Endometrial microvascular endothelial cells (primary cell): ENCODE results near the gene WWOX. TPM values are rescaled to one million over a fixed set of nuclear protein-coding genes. Genes with fewer than 3 reads are reported as not detected.

Experiments
- in situ Hi-C: cut with HindIII; loops from 2 replicates; pipeline ENCODE4 v1.10.0; 2017; ENCODE audit warnings: low sequenced_read_pairs, low pct_unique_long_range_greater_than_20kb; ENCODE audit errors: inconsistent ontology term
- total RNA-seq: library from RNA; depleted of rRNA; stranded (reverse); fragments of >200 nt; gene quantifications from one replicate; pipeline ENCODE4 v1.2.3, GENCODE V29; 2015; ENCODE audit errors: inconsistent ontology term

WWOX gene
- total RNA-seq, 1 donor from 2014 or later, result 6.4 TPM

DNA sequence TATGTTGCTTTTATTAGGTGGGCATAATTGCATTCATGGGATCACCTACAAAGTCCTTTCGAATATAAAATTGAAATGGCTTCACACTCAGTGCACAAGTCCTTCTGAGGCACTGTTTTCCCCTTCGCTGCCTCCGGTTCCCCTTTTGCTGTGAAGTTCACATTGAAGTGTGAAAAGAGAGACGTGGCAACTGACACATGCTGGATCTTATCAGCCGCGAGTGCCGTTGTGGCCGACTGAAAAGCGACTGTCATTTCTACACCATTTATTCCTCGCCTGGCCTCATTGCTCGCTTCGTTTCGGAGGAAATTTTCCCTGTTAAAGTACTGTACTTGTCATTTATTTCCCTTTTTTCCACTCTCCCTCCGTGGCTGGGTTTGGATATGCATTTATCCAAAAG lies 1077.6 kb downstream of the WWOX start:
- in situ Hi-C loops, result no loop called here

DNA sequence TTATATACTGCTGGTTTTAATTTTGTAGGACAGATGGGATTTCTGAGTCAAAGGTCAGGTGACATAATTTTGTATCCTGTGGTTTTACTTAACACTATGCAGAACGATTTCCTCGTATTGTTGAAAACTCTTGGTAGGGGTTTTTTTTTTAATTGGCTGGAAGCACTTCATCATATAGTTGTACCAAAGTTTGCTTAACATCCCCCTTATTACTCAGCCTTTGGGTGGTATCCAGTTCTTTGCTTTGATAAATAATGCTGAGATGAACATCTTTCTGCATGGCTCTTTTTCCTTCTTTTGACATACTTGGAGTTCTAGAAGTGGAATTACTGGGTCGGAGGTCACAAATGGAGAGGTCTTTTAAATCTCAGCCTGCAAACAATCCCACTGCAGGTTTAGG lies 1082.0 kb downstream of the WWOX start:
- in situ Hi-C loops, result no loop called here

- in situ Hi-C loops, result no loop called here
Observed at GRCh38 chr16:79182616-79183015, 1083.2 kb downstream of the WWOX start.

GRCh38 chr16:79183571-79183970 lies 1084.1 kb downstream of the WWOX start:
- in situ Hi-C loops, result no loop called here

- in situ Hi-C loops, result no loop called here
Observed at GRCh38 chr16:79184464-79185030, 1085.1 kb downstream of the WWOX start.

DNA sequence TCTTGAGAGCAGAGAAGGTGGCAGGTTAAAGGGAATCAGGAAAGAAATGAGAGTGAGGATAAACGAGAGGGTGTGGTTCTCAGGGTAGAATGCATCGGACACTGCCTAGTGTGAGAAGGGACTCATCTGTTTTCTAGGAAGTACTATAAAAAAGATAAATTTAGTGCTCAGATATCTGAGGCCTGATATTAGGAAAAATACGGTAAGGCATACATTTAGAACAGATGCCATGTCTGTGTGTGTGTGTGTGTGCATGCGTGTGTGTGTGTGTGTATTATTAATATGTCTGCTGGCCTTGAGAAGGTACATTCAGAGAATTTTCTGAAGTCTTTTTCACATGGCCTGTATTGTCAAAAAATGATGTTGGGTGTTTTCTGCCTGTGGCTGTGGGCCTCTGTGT lies 1086.3 kb downstream of the WWOX start:
- in situ Hi-C loops, result no loop called here

DNA sequence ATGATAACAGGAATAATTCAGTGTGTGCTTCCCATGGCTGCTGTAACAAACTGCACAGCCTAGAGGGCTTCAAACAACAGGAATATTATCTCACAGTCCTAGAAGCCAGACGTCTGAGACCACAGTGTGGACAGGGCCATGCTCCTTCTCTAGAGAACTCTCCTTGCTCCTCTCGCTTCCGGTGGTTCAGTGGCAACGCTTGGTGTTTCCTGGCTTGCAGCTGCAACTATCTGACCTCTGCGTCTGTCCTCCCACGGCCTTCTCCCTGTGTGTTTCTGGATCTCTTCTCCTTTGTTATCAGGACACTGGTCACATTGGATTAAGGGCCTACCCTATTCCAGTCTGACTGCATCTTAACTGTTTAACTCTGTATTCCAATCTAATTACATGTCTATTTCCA lies 1086.7 kb downstream of the WWOX start:
- in situ Hi-C loops, result no loop called here

GRCh38 chr16:79188115-79188738 lies 1088.8 kb downstream of the WWOX start:
- in situ Hi-C loops, result no loop called here

GRCh38 chr16:79188739-79189122 lies 1089.3 kb downstream of the WWOX start:
- in situ Hi-C loops, result no loop called here

GRCh38 chr16:79190542-79190941 lies 1091.1 kb downstream of the WWOX start:
- in situ Hi-C loops, result no loop called here

DNA sequence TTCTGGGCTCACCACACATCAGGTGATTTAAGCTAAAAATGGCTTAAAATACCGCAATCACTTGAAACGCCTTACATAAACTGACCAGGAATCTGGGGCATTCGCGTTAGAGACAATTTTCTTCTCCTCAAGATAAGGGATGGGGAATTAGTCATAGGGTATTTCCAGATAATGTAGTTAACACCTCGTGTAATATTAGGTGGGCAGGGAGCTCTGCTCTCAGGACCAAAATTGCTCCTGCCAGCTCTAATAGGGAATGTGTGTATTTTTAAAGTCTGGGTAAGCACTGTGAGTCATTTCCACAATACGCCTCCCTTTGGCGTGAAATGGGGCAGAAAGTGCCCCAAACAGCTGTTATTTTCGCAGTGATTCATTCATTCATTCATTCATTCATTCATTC lies 1092.5 kb downstream of the WWOX start:
- in situ Hi-C loops, result no loop called here

- in situ Hi-C loops, result no loop called here
Observed at GRCh38 chr16:79192904-79193303, 1093.5 kb downstream of the WWOX start.

DNA sequence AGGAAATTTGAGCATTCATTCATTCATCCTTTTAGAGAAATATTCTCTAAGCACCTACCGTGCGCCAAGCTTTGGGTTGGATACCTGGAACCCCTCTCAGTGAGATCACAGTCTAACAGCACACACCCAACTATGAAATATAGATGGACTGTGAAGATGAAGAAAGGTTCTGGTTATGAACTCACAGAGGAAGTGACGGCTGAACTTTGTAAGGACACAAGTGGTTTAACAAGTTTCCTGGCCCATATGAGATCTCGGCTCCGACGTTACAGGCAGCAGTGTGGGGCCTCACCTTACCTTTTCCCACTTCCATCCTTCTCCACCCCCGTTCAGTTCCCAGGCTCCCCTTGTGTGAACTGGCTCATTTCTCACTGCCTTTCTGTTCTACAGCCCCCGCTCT lies 1094.8 kb downstream of the WWOX start:
- in situ Hi-C loops, result no loop called here

GRCh38 chr16:79195938-79196337 lies 1096.5 kb downstream of the WWOX start:
- in situ Hi-C loops, result no loop called here

GRCh38 chr16:79201436-79201835 lies 1102.0 kb downstream of the WWOX start:
- in situ Hi-C loops, result no loop called here

GRCh38 chr16:79202977-79203376 lies 1103.5 kb downstream of the WWOX start:
- in situ Hi-C loops, result no loop called here

DNA sequence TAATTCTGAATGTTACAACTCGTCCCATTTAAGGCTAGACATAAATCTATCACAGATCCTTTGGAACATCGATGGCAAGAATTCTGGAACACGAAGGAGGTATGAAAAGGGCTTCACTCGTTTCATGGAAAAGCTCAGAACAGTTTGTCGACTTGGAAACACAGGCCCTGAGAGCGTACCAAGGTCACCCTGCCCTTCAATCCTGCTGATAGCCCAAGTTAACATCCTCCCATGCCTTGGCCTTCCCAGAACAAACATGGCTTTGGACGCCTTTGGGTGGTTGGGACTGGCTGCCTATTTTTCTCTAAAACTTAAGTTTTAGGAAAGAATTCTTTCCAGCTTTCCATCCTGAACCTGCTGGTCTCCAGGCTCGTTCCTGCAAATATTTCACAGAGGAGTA lies 1105.0 kb downstream of the WWOX start:
- in situ Hi-C loops, result no loop called here

GRCh38 chr16:79206889-79207288 lies 1107.4 kb downstream of the WWOX start:
- in situ Hi-C loops, result no loop called here

GRCh38 chr16:79209308-79209707 lies 1109.9 kb downstream of the WWOX start:
- in situ Hi-C loops, result no loop called here

- in situ Hi-C loops, result no loop called here
Observed at GRCh38 chr16:79210607-79211006, 1111.2 kb downstream of the WWOX start.

- in situ Hi-C loops, result no loop called here
Observed at GRCh38 chr16:79211586-79211985, 1112.1 kb downstream of the WWOX start.
